ENCODE results near the gene ABCD2.
"Not testable (repeated sequence)": the region's sequence is repeated elsewhere in the genome, so short reads cannot be mapped to it uniquely, and the experiment has no call there.

The ABCD2 gene

GRCh38 chr12:39532448-39532847, 87.2 kb downstream of the ABCD2 start:
- no peak for DNase-seq

GRCh38 chr12:39526974-39527373, 92.6 kb downstream of the ABCD2 start:
- DNase-seq, result no peak

DNA sequence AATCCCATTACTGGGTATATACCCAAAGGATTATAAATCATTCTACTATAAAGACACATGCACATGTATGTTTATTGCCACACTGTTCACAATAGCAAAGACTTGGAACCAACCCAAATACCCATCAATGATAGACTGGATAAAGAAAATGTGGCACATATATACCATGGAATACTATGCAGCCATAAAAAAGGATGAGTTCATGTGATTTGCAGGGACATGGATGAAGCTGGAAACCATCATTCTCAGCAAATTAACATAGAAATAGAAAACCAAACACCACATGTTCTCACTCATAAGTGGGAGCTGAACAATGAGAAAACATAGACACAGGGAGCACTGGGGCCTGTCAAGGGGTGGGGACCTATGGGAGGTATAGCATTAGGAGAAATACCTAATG, 97.4 kb downstream of the ABCD2 start:
- DNase-seq, result not testable (repeated sequence)

DNA sequence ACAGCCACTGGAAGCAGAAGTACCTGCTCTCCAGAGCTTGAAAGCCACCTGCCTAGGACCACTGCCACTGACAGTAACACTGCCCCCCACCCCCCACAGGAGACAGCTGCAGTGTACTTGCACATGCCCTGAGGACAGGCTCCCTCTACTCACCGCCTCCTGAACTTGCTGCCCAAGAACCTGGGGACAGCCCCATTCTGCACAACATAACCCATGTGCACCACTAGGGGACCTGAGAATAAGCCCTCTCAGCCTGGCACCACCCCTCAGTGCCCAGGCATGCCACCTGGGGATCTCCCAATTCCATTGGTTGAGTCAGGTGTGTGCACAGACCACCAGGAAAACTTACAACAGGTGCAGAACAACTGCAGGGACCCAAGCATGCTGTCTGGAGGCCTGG, 109.6 kb downstream of the ABCD2 start:
- DNase-seq, result no peak

DNA sequence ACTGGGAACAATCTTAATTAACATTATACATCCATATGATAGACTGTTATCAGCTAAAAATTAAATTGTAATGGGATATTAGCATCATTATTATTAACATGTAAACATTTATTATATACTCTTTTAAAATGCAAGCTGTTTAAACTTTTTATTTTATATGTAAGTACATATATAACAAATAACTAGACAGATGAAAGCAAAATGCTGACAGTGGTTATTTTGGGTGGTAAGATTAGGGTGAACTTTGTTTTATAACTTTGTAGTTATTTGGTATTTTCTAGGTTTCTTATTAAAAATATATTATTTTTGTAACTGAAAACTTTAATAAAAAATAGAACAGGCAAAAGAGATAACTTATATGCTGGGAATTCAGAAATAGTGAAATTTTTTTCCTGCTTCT, 114.0 kb downstream of the ABCD2 start:
- DNase-seq, result no peak

GRCh38 chr12:39505023-39505422, 114.6 kb downstream of the ABCD2 start:
- DNase-seq, result no peak

- no peak for DNase-seq
Observed at GRCh38 chr12:39503439-39503838, 116.2 kb downstream of the ABCD2 start.

- no peak for DNase-seq
Observed at GRCh38 chr12:39502726-39503125, 116.9 kb downstream of the ABCD2 start.

All from NCI-H1092 (cell line).